MCF 10A (cell line): ENCODE measurements around the gene C1orf174. TPM values are rescaled to one million over a fixed set of nuclear protein-coding genes. Genes with fewer than 3 reads are reported as not detected.

Source experiments
- BruUV-seq: library from RNA; stranded (reverse); fragments of 400-500 nt; replicated peaks from 2 replicates; lab custom pipeline; 2021; lab: Mats Ljungman, UMichigan
- CTCF ChIA-PET: fragments of 300-600 bp; sonication (Branson Sonifier 250); formaldehyde crosslinking; extraction: SDS; loops from one replicate; lab custom pipeline; 2021; ENCODE audit warnings: antibody characterized with exemption, inconsistent platforms; lab: Yijun Ruan, JAX
- POLR2A ChIA-PET: fragments of 300-600, 350-650 bp; sonication (Branson Sonifier 250); formaldehyde crosslinking; extraction: SDS; loops from one replicate; lab custom pipeline; 2020; ENCODE audit warnings: antibody characterized with exemption, inconsistent platforms; lab: Yijun Ruan, JAX
- DNase-seq: peaks from one replicate; pipeline ENCODE4 v3.0.0-alpha.2; 2018; ENCODE audit not compliant: unreplicated experiment
- H3K27ac Mint-ChIP-seq: one replicate; pipeline ENCODE4 v1.8.0; 2022; ENCODE audit warnings: mild to moderate bottlenecking, low read depth, mixed read lengths; ENCODE audit not compliant: unreplicated experiment
- H3K27me3 Mint-ChIP-seq: one replicate; pipeline ENCODE4 v1.8.0; 2022; ENCODE audit warnings: mixed read lengths; ENCODE audit not compliant: insufficient read depth, unreplicated experiment
- H3K36me3 Mint-ChIP-seq: one replicate; pipeline ENCODE4 v1.8.0; 2022; ENCODE audit warnings: mild to moderate bottlenecking, moderate library complexity, mixed read lengths; ENCODE audit not compliant: insufficient read depth, unreplicated experiment
- H3K4me1 Mint-ChIP-seq: one replicate; pipeline ENCODE4 v1.8.0; 2022; ENCODE audit warnings: mixed read lengths; ENCODE audit not compliant: insufficient read depth, unreplicated experiment
- H3K4me3 Mint-ChIP-seq: one replicate; pipeline ENCODE4 v1.8.0; 2022; ENCODE audit warnings: mild to moderate bottlenecking, moderate library complexity, mixed read lengths; ENCODE audit not compliant: unreplicated experiment
- H3K9me3 Mint-ChIP-seq: one replicate; pipeline ENCODE4 v1.8.0; 2022; ENCODE audit warnings: mixed read lengths; ENCODE audit not compliant: unreplicated experiment
- CTCF ChIP-seq: fragments of 200-600 bp; IDR thresholded peaks from one replicate; pipeline ENCODE4 v1.8.0; 2022; ENCODE audit warnings: antibody characterized with exemption, mild to moderate bottlenecking; ENCODE audit not compliant: unreplicated experiment
- intact Hi-C: fragments of 100-400 bp; cut with micrococcal nuclease; formaldehyde crosslinking; loops from 2 replicates; pipeline ENCODE4 v1.14.1; 2022
- total RNA-seq: library from RNA; stranded (reverse); gene quantifications from 2 replicates; pipeline ENCODE4 v1.2.3, GENCODE V29; 2022

Gene C1orf174
- total RNA-seq, 1 experiment from 2014 or later: 24.4 TPM

GRCh38 chr1:3902111-3902511 lies 2.0 kb upstream of the C1orf174 start:
- peaks cover 5% of the 10 kb centered on the region for H3K36me3 Mint-ChIP-seq
- intact Hi-C loops: no loop called here
- TF ChIP-seq CTCF: no peak
- POLR2A ChIA-PET: interaction anchor here (3.4 kb wide), 1 partner anchor 44 kb away, joined by 47 read pairs; the partner anchor contains the start of genes CEP104 and DFFB
- no peaks in the 10 kb centered on the region for H3K27me3 Mint-ChIP-seq
- CTCF ChIA-PET: interaction anchor here (1.8 kb wide), 1 partner anchor 9 kb away, joined by 6 read pairs; no protein-coding TSS in a partner anchor
- peak overlapping the region; percentile 10 for H3K4me3 Mint-ChIP-seq
- no peak for DNase-seq
- H3K27ac Mint-ChIP-seq: no peak overlapping the region
- peaks cover 5% of the 10 kb centered on the region for H3K9me3 Mint-ChIP-seq
- BruUV-seq: no TSS peak
- peaks cover 5% of the 10 kb centered on the region for H3K4me1 Mint-ChIP-seq

DNA sequence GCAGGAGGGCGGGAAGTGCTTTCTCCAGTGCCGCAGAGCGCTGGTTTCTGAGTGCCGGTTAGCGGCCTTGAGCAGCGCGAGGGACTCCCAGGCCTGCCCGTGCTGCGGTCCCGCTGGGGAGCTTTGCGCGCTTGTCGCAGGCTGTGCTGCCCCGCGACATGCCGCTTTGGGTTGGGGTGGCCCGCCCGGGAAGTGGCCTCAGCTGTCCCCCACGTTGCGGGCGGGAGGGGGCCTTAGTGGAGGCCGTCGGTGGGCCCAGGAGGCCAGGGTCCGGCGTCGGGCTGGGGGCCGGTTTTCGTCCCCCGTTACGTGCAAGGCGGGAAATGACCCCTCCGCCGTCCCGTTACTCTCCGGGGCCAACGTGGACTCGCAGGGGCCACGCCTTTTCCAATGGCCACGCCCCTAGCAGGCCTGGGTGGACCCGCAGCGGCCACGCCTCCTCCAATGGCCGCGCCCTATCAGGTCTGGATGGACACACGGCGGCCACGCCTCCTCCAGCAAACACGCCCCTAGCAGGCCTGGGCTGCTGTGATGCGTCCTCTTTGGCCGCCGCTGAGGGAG lies 977 bp upstream of the C1orf174 start:
- H3K9me3 Mint-ChIP-seq: peaks cover 8% of the 10 kb centered on the region
- BruUV-seq: no TSS peak

GRCh38 chr1:3899754-3900149 lies 320 bp downstream of the C1orf174 start:
- BruUV-seq: no TSS peak
- ChIA-PET POLR2A (interaction anchor here (0.7 to 3.4 kb wide), 7 partner anchors 11 to 1374 kb away, joined by 3 to 47 read pairs (median 3); partner anchors contain the start of genes CEP104, DFFB, LRRC47 and PANK4), CTCF (interaction anchor here (0.7 to 1.3 kb wide), 3 partner anchors 41 to 61 kb away, joined by 3 to 6 read pairs (median 3); no protein-coding TSS in a partner anchor)
- TF ChIP-seq CTCF: no peak
- intact Hi-C loops: loop anchor here (1.0 kb wide), 1 partner anchor 42 kb away; the partner anchor contains the start of genes CEP104 and DFFB
- Mint-ChIP-seq H3K4me1 (peaks cover 6% of the 10 kb centered on the region), H3K36me3 (no peaks in the 10 kb centered on the region), H3K27ac (peak overlapping the region; percentile 99), H3K9me3 (peaks cover 8% of the 10 kb centered on the region), H3K4me3 (peak overlapping the region; percentile 84), H3K27me3 (no peaks in the 10 kb centered on the region)
- peak; percentile 20 for DNase-seq

More for the DNA sequence above, 977 bp upstream of the C1orf174 start:
- peak; percentile 98 for DNase-seq
- ChIA-PET POLR2A (interaction anchor here (0.7 to 3.4 kb wide), 5 partner anchors 12 to 799 kb away, joined by 3 to 47 read pairs (median 3); partner anchors contain the start of genes CEP104 and DFFB), CTCF (interaction anchor here (0.6 kb wide), 2 partner anchors 1080 to 1847 kb away, joined by 3 to 5 read pairs; no protein-coding TSS in a partner anchor)
- H3K36me3 Mint-ChIP-seq: no peaks in the 10 kb centered on the region
- intact Hi-C loops: loop anchor here (1.0 kb wide), 1 partner anchor 44 kb away; the partner anchor contains the start of genes CEP104 and DFFB
- peak overlapping the region; percentile 99 for H3K27ac Mint-ChIP-seq
- H3K4me1 Mint-ChIP-seq: peaks cover 6% of the 10 kb centered on the region
- H3K4me3 Mint-ChIP-seq: peak overlapping the region; percentile 84
- no peak for TF ChIP-seq CTCF
- no peaks in the 10 kb centered on the region for H3K27me3 Mint-ChIP-seq
